Mammary epithelial cell (primary cell): ENCODE results near the gene MAMLD1.

ENCODE experiments used
- CTCF ChIP-seq, 2 donors: IDR thresholded peaks in 1 of 2; conservative IDR thresholded peaks in 1 of 2; 2 replicates each; pipeline ENCODE4 v1.5.1; 2011 to 2012; ENCODE audit warnings: inconsistent platforms in 2 of 2, low read length in 2 of 2, mild to moderate bottlenecking in 2 of 2, control low read depth in 1 of 2, low read depth in 1 of 2; ENCODE audit not compliant: insufficient read depth in 1 of 2; ENCODE audit errors: extremely low read depth in 1 of 2
- EZH2 ChIP-seq: IDR thresholded peaks from 2 replicates; pipeline ENCODE4 v1.6.1; 2012; ENCODE audit warnings: low read length, inconsistent platforms, borderline replicate concordance

GRCh38 chrX:150338615-150339014 lies 24.5 kb upstream of the MAMLD1 start:
- TF ChIP-seq CTCF (conservative IDR thresholded peaks at IDR 0.05 in 1 of 2, IDR thresholded peaks at IDR 0.05 in 1 of 2; ENCODE audit: extremely low read depth in 1 of 2, insufficient read depth in 1 of 2, low read depth in 1 of 2, low read length in 2 of 2) (no peak), EZH2 (no peak)
